NOMO-1 treated with DMSO at 0.1 percent for 48 hours (cell line): ENCODE data around the gene OR10A2.
"Not testable (repeated sequence)": the region's sequence is repeated elsewhere in the genome, so short reads cannot be mapped to it uniquely, and the experiment has no call there.

ENCODE experiments used
- DNase-seq: peaks from one replicate; lab custom pipeline; 2025; ENCODE audit not compliant: unreplicated experiment; lab: John Stamatoyannopoulos, UW

The OR10A2 gene

GRCh38 chr11:6882751-6883150 is 19.9 kb downstream of the OR10A2 start:
- DNase-seq = no peak

GRCh38 chr11:6887711-6888110 is 24.9 kb downstream of the OR10A2 start:
- not testable (repeated sequence) for DNase-seq

- no peak for DNase-seq
Measured at GRCh38 chr11:6888830-6889229, 26.0 kb downstream of the OR10A2 start.

- DNase-seq = no peak
Measured at GRCh38 chr11:6889835-6890234, 27.0 kb downstream of the OR10A2 start.

- no peak for DNase-seq
Measured at GRCh38 chr11:6892400-6892799, 29.5 kb downstream of the OR10A2 start, which contains the start of gene OR2D2. OR2D2 (minus strand) TSS chr11:6892500; CDS start chr11:6892500, 0 bp downstream.

GRCh38 chr11:6894097-6894496 is 31.2 kb downstream of the OR10A2 start:
- DNase-seq = no peak

- no peak for DNase-seq
Measured at GRCh38 chr11:6895010-6895409, 32.2 kb downstream of the OR10A2 start.

GRCh38 chr11:6898911-6899310 is 36.1 kb downstream of the OR10A2 start:
- no peak for DNase-seq

GRCh38 chr11:6900327-6900999 is 37.6 kb downstream of the OR10A2 start:
- no peak for DNase-seq

GRCh38 chr11:6904804-6905203 is 41.9 kb downstream of the OR10A2 start:
- DNase-seq = not testable (repeated sequence)

GRCh38 chr11:6911378-6911777 is 48.5 kb downstream of the OR10A2 start:
- DNase-seq = no peak

- DNase-seq = no peak
Measured at GRCh38 chr11:6911948-6912347, 49.1 kb downstream of the OR10A2 start.

GRCh38 chr11:6919698-6920097 is 56.8 kb downstream of the OR10A2 start:
- DNase-seq = no peak

- DNase-seq = no peak
Measured at GRCh38 chr11:6920702-6921101, 57.8 kb downstream of the OR10A2 start, which contains the start of gene OR2D3. OR2D3 (plus strand) TSS chr11:6921002; CDS start chr11:6921002, 0 bp downstream.
